Kidney (tissue), 14 donors: ENCODE results near the gene GABARAPL2. TPM values are rescaled to one million over a fixed set of nuclear protein-coding genes. Genes with fewer than 3 reads are reported as not detected.

Experiments
- DNase-seq, 5 donors: peaks; one replicate each; pipeline ENCODE4 v3.0.0-alpha.2; 2013 to 2020
- FAIRE-seq: peaks from 2 replicates; lab custom pipeline; 2012; peaks lifted over from hg19 to GRCh38; lab: Jason Lieb, UNC
- H3K27ac ChIP-seq, 2 donors: one replicate each; pipeline ENCODE4 v1.7.0; 2013; ENCODE audit warnings: low read depth in 2 of 2, low read length in 2 of 2, inconsistent platforms in 1 of 2
- H3K27me3 ChIP-seq: one replicate; pipeline ENCODE4 v1.7.1; 2013; ENCODE audit warnings: low read length, inconsistent platforms; ENCODE audit not compliant: control insufficient read depth, insufficient read depth
- H3K36me3 ChIP-seq, 3 donors: one replicate each; pipeline versions ENCODE4 v1.7.0 to v1.7.1; 2013; ENCODE audit warnings: low read length in 3 of 3, control low read depth in 1 of 3, inconsistent platforms in 1 of 3; ENCODE audit not compliant: insufficient read depth in 3 of 3, control insufficient read depth in 2 of 3
- H3K4me1 ChIP-seq, 3 donors: one replicate each; pipeline versions ENCODE4 v1.7.0 to v1.7.1; 2013; ENCODE audit warnings: low read length in 3 of 3, inconsistent platforms in 1 of 3, low read depth in 1 of 3; ENCODE audit not compliant: control insufficient read depth in 2 of 3, insufficient read depth in 2 of 3
- H3K4me3 ChIP-seq, 3 donors: one replicate each; pipeline versions ENCODE4 v1.7.0 to v1.8.1; 2013; ENCODE audit warnings: low read length in 3 of 3, control low read depth in 1 of 3, inconsistent platforms in 1 of 3
- H3K9ac ChIP-seq, 3 donors: one replicate each; pipeline versions ENCODE4 v1.7.0 to v1.7.1; 2013; ENCODE audit warnings: low read length in 3 of 3, control low read depth in 1 of 3, inconsistent platforms in 1 of 3
- H3K9me3 ChIP-seq, 3 donors: one replicate each; pipeline versions ENCODE4 v1.7.0 to v1.7.1; 2013; ENCODE audit warnings: low read length in 3 of 3, control low read depth in 1 of 3, inconsistent platforms in 1 of 3; ENCODE audit not compliant: control insufficient read depth in 2 of 3, insufficient read depth in 1 of 3
- intact Hi-C: fragments of 100-400 bp; cut with DNase I; formaldehyde crosslinking; loops from one replicate; pipeline ENCODE4 v1.11.1; 2022
- polyA plus RNA-seq: library from polyadenylated mRNA; stranded (reverse); fragments of 350-450 nt; fragmentation: Illumina TruSeq; extraction: RNeasy Lipid Tissue Mini Kit (QIAGEN cat#74804); gene quantifications from one replicate; pipeline ENCODE4 v1.2.3, GENCODE V29; 2014; ENCODE audit warnings: low read depth, low replicate concordance; ENCODE audit not compliant: insufficient read depth
- total RNA-seq: library from RNA; stranded (reverse); fragmentation: NEBNext Ultra II Directional; extraction: Animal tissue kit (Norgen Biotek cat#: 25700); gene quantifications from one replicate; pipeline ENCODE4 v1.2.1, GENCODE V29; 2021
- TF ChIP-seq, protein P1 (sequence below): IDR thresholded peaks from 3 replicates; pipeline ENCODE4 v1.5.1; 2012; ENCODE audit warnings: mild to moderate bottlenecking, moderate library complexity, borderline replicate concordance; ENCODE audit not compliant: insufficient read depth; ENCODE audit errors: extremely low read depth
- donor health status: control.
- donor health status: control.
- donor health status: control.
- donor health status: control.
- donor health status: control.
- donor health status: DM: yes; HTN: yes; CAD: no.
- donor health status: Normal renal cell carcinoma (clear cell type).

GABARAPL2 gene
- total and polyA plus RNA-seq, 2 donors from 2014 or later, result 116 to 247 TPM

DNA sequence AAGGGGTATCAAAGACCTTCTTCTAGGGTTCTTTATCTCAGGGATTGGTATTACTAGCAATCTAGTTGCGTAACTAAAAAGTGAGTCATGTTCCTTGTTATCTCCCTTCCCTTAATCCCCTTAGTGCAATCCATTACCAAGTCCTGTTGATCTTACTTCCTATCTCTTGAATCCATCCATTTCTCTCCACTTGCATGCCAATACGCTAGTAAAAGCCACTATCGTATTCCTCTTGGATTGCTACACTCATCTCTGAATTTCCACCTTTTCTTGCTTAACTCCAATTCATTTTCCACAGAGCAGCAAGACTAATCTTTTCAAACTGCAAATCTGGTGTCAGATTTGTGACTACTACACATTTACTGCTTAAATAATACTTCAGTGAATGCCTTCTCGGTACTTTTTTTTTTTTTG is 58.7 kb downstream of the GABARAPL2 start:
- TF ChIP-seq, protein P1, sequence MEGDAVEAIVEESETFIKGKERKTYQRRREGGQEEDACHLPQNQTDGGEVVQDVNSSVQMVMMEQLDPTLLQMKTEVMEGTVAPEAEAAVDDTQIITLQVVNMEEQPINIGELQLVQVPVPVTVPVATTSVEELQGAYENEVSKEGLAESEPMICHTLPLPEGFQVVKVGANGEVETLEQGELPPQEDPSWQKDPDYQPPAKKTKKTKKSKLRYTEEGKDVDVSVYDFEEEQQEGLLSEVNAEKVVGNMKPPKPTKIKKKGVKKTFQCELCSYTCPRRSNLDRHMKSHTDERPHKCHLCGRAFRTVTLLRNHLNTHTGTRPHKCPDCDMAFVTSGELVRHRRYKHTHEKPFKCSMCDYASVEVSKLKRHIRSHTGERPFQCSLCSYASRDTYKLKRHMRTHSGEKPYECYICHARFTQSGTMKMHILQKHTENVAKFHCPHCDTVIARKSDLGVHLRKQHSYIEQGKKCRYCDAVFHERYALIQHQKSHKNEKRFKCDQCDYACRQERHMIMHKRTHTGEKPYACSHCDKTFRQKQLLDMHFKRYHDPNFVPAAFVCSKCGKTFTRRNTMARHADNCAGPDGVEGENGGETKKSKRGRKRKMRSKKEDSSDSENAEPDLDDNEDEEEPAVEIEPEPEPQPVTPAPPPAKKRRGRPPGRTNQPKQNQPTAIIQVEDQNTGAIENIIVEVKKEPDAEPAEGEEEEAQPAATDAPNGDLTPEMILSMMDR, result no peak
- H3K9ac ChIP-seq, result no peak overlapping the region
- H3K4me3 ChIP-seq, result no peak overlapping the region
- DNase-seq (no peak), FAIRE-seq (no peak)
- no peak overlapping the region for H3K27ac ChIP-seq
- no peaks in the 10 kb centered on the region for H3K27me3 ChIP-seq
- no peaks in the 10 kb centered on the region for H3K9me3 ChIP-seq
- peaks cover 0 to 6% (median 3%) of the 10 kb centered on the region in 3 donors for H3K4me1 ChIP-seq
- H3K36me3 ChIP-seq, result peaks cover 14 to 35% (median 31%) of the 10 kb centered on the region in 3 donors
- intact Hi-C loops, result no loop called here

DNA sequence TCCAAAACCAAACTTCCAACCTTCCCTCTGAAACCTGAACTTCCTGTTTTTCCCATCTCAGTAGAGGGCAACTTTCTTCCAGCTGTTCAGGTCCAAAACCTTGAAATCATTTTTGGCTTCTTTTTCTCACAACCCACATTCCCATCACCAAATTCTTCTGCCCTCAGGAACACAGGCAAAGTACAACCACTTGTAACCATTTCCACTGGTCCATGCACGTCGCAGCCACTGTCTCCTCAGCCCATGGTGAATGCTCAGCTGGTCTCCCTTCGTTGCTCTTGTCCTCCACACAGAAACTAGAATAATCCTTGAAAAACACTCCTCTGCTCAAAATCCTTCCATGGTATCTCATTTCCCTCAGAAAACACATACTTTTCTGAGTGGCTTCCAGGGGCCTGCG is 60.6 kb downstream of the GABARAPL2 start:
- H3K36me3 ChIP-seq, result peaks cover 19 to 44% (median 39%) of the 10 kb centered on the region in 3 donors

More for the DNA sequence above, 60.6 kb downstream of the GABARAPL2 start:
- Histone ChIP-seq H3K9me3 (no peaks in the 10 kb centered on the region), H3K4me1 (peaks cover 0 to 6% (median 3%) of the 10 kb centered on the region in 3 donors), H3K27me3 (no peaks in the 10 kb centered on the region), H3K27ac (no peak overlapping the region), H3K9ac (no peak overlapping the region), H3K4me3 (no peak overlapping the region)
- intact Hi-C loops, result no loop called here
- TF ChIP-seq, protein P1, result no peak
- no peak for FAIRE-seq
- DNase-seq, result no peak

Other genes starting within 250 kb of the GABARAPL2 start
- gene CFDP1, start 132.9 kb upstream of the GABARAPL2 start, total RNA-seq, result 53.5 TPM
- gene CFDP1, start 132.9 kb upstream of the GABARAPL2 start, polyA plus RNA-seq, result 148 TPM
- gene TMEM170A, start 101.7 kb upstream of the GABARAPL2 start, total RNA-seq, result 22.8 TPM
- gene TMEM170A, start 101.7 kb upstream of the GABARAPL2 start, polyA plus RNA-seq, result 10.2 TPM
- gene CHST6, start 70.9 kb upstream of the GABARAPL2 start, total RNA-seq, result 0.79 TPM
- 0.04 TPM for gene CHST6, start 70.9 kb upstream of the GABARAPL2 start, polyA plus RNA-seq
- 0.13 TPM for gene CHST5, start 30.3 kb upstream of the GABARAPL2 start, total RNA-seq
- gene CHST5, start 30.3 kb upstream of the GABARAPL2 start, polyA plus RNA-seq, result 0.28 TPM
- 13.7 TPM for gene TMEM231, start 10.1 kb upstream of the GABARAPL2 start, total RNA-seq
- gene TMEM231, start 10.1 kb upstream of the GABARAPL2 start, polyA plus RNA-seq, result 8.6 TPM
- gene ADAT1, start 56.9 kb downstream of the GABARAPL2 start, total RNA-seq, result 56.5 TPM
- 24.4 TPM for gene ADAT1, start 56.9 kb downstream of the GABARAPL2 start, polyA plus RNA-seq
- 97.4 TPM for gene KARS1, start 81.3 kb downstream of the GABARAPL2 start, total RNA-seq
- gene KARS1, start 81.3 kb downstream of the GABARAPL2 start, polyA plus RNA-seq, result 104 TPM
- gene TERF2IP, start 81.4 kb downstream of the GABARAPL2 start, total RNA-seq, result 58.0 TPM
- gene TERF2IP, start 81.4 kb downstream of the GABARAPL2 start, polyA plus RNA-seq, result 72.8 TPM
- not detected for gene CPHXL2, start 110.6 kb downstream of the GABARAPL2 start, total RNA-seq
- not detected for gene CPHXL2, start 110.6 kb downstream of the GABARAPL2 start, polyA plus RNA-seq
- gene DUXB, start 135.1 kb downstream of the GABARAPL2 start, total RNA-seq, result not detected
- not detected for gene DUXB, start 135.1 kb downstream of the GABARAPL2 start, polyA plus RNA-seq
- gene CPHXL, start 160.1 kb downstream of the GABARAPL2 start, total RNA-seq, result not detected
- not detected for gene CPHXL, start 160.1 kb downstream of the GABARAPL2 start, polyA plus RNA-seq